GM18502 (cell line): Measurements from ENCODE around the gene PLCXD1.
"Not testable (repeated sequence)": the region's sequence is repeated elsewhere in the genome, so short reads cannot be mapped to it uniquely, and the experiment has no call there.

Experiments used
- ATAC-seq: cut with Tn5 transposase; IDR thresholded peaks from one replicate; pipeline ENCODE4 v1.9.1; 2021; ENCODE audit warnings: mild to moderate bottlenecking; ENCODE audit not compliant: unreplicated experiment, poor library complexity

PLCXD1 gene

DNA sequence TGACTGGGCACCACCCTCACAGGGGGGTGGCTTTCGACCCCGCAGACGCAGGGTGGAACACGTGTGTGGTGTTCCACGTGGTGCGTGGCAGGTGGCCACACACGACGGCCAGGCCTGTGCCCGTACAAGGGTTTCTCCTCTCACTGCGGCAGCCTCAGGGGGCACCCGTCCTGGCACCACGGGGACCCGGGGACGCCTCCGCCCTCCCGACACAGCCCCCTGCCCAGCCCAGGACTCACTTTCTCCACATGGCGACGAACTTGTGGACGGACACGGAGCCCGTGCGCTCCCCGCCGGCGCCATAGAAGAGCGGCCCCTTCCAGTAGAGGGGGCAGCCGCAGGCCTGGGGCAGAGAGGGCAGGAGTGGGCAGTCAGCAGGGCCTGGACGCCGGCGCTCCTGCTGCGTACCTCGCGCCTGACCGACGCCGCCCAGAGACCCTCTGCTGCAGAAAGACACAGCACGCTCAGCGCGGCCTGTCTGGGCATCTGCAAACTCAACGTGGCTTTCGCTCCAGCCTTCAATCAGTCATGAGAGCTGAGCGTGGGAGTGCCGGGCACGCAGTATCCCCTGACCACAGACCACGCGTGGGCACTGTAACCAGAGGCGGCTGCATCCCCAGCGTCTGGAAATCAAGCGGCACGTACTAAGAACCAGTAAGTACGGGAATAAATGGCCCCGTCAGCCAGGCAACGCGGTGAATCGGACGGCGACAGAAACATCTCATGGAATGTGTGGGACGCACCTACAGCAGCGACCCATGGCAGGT lies 66.4 kb downstream of the PLCXD1 start:
- ATAC-seq, result no peak

DNA sequence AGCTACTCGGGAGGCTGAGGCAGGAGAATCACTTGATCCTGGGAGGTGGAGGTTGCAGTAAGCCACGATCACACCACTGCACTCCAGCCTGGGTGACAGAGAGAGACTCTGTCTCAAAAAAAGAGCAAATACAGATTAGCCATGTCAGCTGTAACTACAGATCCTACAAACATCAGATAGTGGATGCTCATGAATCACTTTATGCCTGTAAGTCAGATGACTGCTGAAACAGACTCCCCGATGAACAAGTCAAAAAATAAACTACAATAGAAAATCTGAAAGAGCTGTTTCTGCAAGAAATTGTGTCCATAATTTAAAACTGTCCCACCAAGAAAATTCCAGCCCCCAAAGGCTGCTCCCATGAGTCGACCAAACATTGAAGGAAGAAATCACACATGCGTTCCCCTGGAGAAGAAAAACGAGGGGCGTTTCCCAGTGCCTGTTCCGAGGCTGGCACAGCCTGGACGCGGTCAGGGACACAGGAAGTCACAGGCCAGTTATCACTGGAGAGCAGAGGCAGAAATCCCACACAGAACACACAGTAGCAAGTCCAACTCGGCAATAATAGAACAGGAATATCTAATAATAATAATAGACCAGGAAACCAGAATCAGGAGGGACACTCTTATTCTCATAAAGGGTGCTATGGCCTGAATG lies 67.4 kb downstream of the PLCXD1 start:
- no peak for ATAC-seq

DNA sequence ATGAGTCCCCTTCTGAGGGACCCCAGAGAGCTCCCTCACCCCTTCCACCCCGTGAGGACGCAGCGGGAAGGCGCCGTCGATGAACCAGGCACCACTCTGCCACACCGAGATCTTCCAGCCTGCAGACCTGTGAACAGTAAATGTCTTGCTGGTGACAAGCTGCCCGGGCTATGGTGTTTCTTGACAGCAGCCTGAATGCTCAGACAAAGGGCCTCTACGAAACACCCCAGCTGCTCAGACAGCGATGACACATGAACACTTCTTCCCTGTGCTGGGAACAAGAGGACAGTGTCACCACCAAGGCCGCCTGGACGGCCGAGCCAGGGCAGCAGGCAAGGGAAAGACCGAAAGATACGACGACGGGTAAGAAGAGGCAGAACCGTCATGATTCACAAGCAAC lies 68.0 kb downstream of the PLCXD1 start:
- no peak for ATAC-seq

DNA sequence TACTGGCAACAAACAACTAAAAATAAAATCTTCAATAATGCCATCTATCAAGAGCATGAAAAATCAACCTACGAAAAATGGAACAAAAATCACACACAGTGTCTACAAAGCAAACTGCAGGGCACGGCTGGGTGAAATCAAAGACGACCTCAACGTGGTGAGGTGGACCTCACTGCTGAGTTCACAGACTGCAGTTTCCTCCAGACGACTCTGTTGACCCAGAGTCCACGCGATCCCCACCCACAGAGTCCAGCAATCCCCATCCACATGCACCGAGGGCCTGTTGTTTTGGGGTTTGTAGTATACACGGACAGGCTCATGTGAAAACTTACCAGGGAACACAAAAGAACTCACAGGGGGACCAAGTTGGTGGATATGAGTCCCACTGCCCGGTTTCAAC lies 68.5 kb downstream of the PLCXD1 start:
- ATAC-seq, result no peak

DNA sequence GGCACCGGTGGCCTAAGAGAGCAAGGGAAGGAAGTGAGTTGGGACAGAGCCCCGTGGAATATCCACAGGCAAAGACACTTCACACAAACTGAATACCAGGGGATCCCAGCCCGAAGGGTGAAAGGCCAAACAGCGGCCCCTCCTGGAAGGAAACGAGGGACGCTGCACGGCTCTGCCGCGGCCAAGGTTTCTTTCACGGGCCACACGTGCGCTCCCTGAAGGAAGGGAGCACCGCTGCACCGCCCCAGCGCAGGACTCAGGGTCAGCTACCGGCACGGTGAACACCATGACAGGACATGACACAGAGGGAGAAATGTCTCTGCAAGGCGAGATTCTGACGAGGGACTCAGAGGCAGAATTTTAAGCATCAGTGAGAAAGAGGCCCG lies 69.0 kb downstream of the PLCXD1 start:
- ATAC-seq, result no peak

DNA sequence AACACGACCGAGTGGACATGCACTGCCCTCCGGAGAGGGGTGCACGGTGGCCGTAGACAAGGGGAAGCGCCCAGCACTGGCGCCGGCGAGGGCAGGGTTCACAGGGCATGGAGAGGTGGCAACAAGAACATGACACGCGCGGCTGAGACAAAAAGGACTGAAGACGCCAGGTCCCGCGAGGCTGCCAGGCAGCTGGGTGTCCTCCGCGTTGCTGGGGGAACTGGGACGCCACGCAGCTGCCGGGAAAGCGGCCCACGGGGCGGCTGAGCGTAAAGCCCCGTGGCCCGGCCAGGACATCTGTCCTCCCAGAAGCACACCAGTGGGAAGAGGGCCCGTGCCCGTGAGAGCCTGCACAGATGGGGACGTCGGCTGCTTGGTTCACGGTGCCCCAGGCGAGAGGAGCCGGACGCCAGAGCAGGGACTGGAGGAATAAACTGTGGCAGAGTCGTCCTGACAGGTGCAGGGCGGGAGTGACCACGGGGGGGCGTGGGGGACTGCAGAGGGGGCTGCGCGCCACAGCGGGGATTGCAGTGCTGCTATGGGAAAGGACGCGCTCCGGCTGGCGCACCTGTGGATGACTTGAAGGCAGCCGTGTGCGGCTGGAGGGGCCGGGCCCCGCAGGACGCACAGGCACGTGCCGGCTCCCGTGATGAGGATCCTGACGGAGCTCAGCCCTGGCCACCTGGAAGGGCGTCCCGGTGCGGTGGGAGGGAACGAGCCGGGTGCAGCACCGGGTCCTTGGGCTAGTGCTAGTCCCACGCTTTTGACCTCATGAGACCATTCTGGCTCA lies 69.5 kb downstream of the PLCXD1 start:
- no peak for ATAC-seq

DNA sequence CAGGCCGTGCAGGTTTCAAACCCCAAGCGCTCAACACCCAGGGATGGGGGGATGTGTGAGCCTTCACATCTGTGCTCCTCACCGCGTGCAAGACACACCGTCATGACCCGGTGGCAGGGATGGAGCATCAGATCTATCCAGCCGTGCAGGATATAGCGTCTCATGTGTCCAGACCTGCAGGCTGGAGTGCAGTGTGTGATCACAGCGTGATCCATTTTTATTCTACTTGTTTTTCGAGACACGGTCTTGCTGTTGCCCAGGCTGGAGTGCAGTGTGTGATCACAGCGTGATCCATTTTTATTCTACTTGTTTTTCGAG lies 70.1 kb downstream of the PLCXD1 start:
- not testable (repeated sequence) for ATAC-seq

DNA sequence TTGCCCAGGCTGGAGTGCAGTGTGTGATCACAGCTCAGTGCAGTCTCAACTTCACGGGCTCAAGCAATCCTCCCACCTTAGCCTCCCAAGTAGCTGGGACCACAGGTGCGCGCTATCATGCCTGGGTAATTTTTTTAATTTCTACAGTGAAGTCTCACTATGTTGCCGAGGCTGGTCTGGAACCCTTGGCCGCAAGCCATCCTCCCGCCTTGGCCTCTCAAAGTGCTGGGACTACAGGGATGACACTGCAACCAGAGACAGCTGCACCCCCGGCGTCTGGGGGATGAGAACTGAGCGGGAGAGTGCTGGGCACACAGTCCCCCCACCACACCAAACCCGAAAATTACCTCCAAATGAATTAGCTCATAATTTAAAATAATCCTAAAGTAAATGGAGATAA lies 70.6 kb downstream of the PLCXD1 start:
- ATAC-seq, result no peak

DNA sequence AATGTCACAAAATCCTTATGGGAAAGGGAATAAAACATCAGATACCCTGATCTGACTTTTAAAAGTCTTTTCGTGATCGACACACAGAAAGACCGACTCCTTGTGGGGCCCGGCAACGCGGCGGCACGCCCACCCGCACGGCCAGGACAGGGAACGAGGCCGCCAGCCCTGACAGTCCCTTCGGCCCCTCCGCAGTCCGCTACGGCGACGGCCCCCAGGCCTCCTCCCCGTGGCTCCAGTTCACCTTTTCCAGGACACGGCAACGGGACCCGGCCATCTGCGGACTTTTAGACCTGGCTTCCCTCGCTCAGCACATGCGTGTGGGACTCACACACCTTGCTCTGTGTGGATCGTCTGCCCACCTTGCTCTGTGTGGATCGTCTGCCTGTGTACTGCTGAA lies 71.0 kb downstream of the PLCXD1 start:
- ATAC-seq, result no peak

DNA sequence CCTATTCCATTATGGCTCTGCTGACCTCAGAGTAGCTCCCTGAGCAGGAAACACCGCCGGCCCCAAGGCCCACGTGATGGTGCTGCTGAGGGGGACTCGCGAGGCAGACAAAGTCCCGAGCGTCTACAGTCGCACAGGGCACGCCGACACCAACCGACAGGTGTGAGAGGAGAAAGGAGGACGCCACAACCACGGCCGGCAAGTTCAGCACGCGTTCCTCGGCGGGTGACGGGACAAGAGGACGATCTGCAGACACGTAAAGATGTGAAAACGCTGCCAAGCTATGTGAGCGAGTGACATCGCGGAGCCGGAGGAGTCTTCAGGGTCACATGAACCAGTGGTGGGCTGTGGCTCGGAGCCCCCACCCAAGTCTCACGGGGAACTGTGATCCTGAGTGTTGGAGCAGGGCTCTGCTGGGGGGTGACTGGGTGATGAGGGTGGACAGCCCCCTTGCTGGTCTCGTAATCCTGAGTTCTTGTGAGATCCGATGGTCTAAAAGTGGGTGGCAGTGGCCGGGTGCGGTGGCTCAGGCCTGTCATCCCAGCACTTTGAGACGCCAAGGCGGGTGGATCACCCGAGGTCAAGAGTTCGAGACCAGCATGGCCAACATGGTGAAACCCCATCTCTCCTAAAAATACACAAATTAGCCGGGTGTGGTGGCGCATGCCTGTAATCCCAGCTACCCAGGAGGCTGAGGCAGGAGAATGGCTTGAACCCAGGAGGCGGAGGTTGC lies 71.6 kb downstream of the PLCXD1 start:
- ATAC-seq, result no peak
